ENCODE data around the gene MPL. TPM values are rescaled to one million over a fixed set of nuclear protein-coding genes. Genes with fewer than 3 reads are reported as not detected.

MPL gene
- total and polyA plus RNA-seq, 2 of the 8 experiments (the other 6 are each of a cell fraction or from before 2014, with no cell fraction given), result 0.08 TPM; not detected in 1

GRCh38 chr1:43370564-43370963 lies 32.9 kb downstream of the MPL start:
- no peak overlapping the region for H2BK15ac ChIP-seq (ENCODE audit: low read length)
- TF ChIP-seq JUND (IDR thresholded peaks at IDR 0.05; ENCODE audit: low read length), result no peak
- no peak for TF ChIP-seq SIX5 (IDR thresholded peaks at IDR 0.05; ENCODE audit: low read depth, low read length)
- TF ChIP-seq CEBPB (IDR thresholded peaks at IDR 0.05; ENCODE audit: low read depth, low read length), result no peak
- no peak for TF ChIP-seq NANOG (IDR thresholded peaks at IDR 0.05; ENCODE audit: insufficient read depth, low read depth, low read length, poor library complexity, severe bottlenecking)
- TF ChIP-seq TAF7 (optimal IDR thresholded peaks at IDR 0.05; ENCODE audit: borderline replicate concordance, low read depth, low read length), result no peak
- no peak for TF ChIP-seq PHF8 (conservative IDR thresholded peaks at IDR 0.05; ENCODE audit: low read depth, low read length)
- no peak for TF ChIP-seq EP300 (IDR thresholded peaks at IDR 0.05; ENCODE audit: borderline replicate concordance in 1 of 2, low read depth in 2 of 2, low read length in 2 of 2)
- no peak for TF ChIP-seq SP2 (IDR thresholded peaks at IDR 0.05; ENCODE audit: low read length)
- TF ChIP-seq SIRT6 (IDR thresholded peaks at IDR 0.05; ENCODE audit: low read length), result no peak
- TF ChIP-seq TBP (IDR thresholded peaks at IDR 0.05; ENCODE audit: low read depth, low read length), result no peak
- TF ChIP-seq CTBP2 (IDR thresholded peaks at IDR 0.05; ENCODE audit: borderline replicate concordance, insufficient read depth, insufficient read length, low read length), result no peak
- no peak for TF ChIP-seq USF2 (IDR thresholded peaks at IDR 0.05; ENCODE audit: low read length)
- TF ChIP-seq EGR1 (IDR thresholded peaks at IDR 0.05; ENCODE audit: borderline replicate concordance, low read depth, low read length), result no peak

More at GRCh38 chr1:43370564-43370963, 32.9 kb downstream of the MPL start:
- no peak overlapping the region for H2AK5ac ChIP-seq (ENCODE audit: low read depth, low read length)
- no peak overlapping the region for H3K27ac ChIP-seq (ENCODE audit: low read depth, low read length)
- H3K23ac ChIP-seq (ENCODE audit: insufficient read length), result no peak overlapping the region
- H3K56ac ChIP-seq (replicated peaks; ENCODE audit: insufficient read length, low read depth, low read length), result no peak overlapping the region
- ChIA-PET CTCF (ENCODE audit: partially characterized antibody) (interaction anchor here (0.6 to 2.8 kb wide), 3 partner anchors 11 to 155 kb away, joined by 3 to 12 read pairs (median 8); no protein-coding TSS in a partner anchor), POLR2A (ENCODE audit: partially characterized antibody) (interaction anchor here (3.6 to 3.9 kb wide), 2 partner anchors 12 to 18 kb away, joined by 29 to 33 read pairs; partner anchors contain the start of genes CDC20, MED8 and SZT2)
- H3K9me3 ChIP-seq (ENCODE audit: insufficient read depth in 2 of 2, low read depth in 1 of 2, low read length in 1 of 2), result no peaks in the 10 kb centered on the region
- no peak overlapping the region for H3K4me2 ChIP-seq (ENCODE audit: insufficient read depth in 1 of 2, low read depth in 2 of 2, low read length in 2 of 2)
- no peak overlapping the region for H2AFZ ChIP-seq (ENCODE audit: low read length)
- H3K14ac ChIP-seq (ENCODE audit: insufficient read length), result no peak overlapping the region
- no peaks in the 10 kb centered on the region; a peak in 1 of 4 replicates for H3K79me2 ChIP-seq (ENCODE audit: control insufficient read depth in 1 of 2, insufficient read depth in 2 of 2, low read length in 2 of 2)
- peaks cover 4 to 21% (median 13%) of the 10 kb centered on the region in 4 experiments for H3K4me1 ChIP-seq (replicated peaks in 1 of 4; ENCODE audit: control insufficient read depth in 3 of 4, insufficient read depth in 4 of 4, low read length in 3 of 4)
- H3K36me3 ChIP-seq (ENCODE audit: control insufficient read depth in 2 of 4, insufficient read depth in 4 of 4, low read length in 3 of 4), result no peaks in the 10 kb centered on the region
- no peak overlapping the region for H3K4me3 ChIP-seq (ENCODE audit: extremely low read depth in 1 of 4, insufficient read depth in 2 of 4, low read depth in 3 of 4, low read length in 4 of 4)
- no peak overlapping the region for H3K9ac ChIP-seq (replicated peaks in 1 of 4; ENCODE audit: extremely low read depth in 1 of 4, low read depth in 3 of 4, low read length in 3 of 4)
- H4K20me1 ChIP-seq (replicated peaks in 1 of 2; ENCODE audit: control insufficient read depth in 1 of 2, insufficient read depth in 2 of 2, low read length in 2 of 2), result peaks cover 0 to 12% of the 10 kb centered on the region in 2 experiments
- H4K5ac ChIP-seq (ENCODE audit: insufficient read length, low read depth, low read length), result no peak overlapping the region
- H2BK120ac ChIP-seq (replicated peaks; ENCODE audit: low read depth, low read length), result no peak overlapping the region
- 88% methylated on average over 4 of the region's 4 CpGs; no CpG with 5 or more reads in 1 of the 2 experiments for WGBS, 2 experiments (ENCODE audit: extremely low coverage in 1 of 2, insufficient coverage in 1 of 2, insufficient read length in 1 of 2, insufficient replicate concordance in 2 of 2, low coverage in 1 of 2, low lambda C conversion rate in 2 of 2, missing lambda C conversion rate in 1 of 2)
- H2BK12ac ChIP-seq (ENCODE audit: low read depth, low read length), result no peak overlapping the region
- no peak overlapping the region for H3K18ac ChIP-seq (ENCODE audit: extremely low read depth, low read length)
- H3K79me1 ChIP-seq (ENCODE audit: low read depth, low read length), result peaks cover 6% of the 10 kb centered on the region
- H4K91ac ChIP-seq (replicated peaks; ENCODE audit: insufficient read length, low read length), result no peak overlapping the region
- H3K4ac ChIP-seq (replicated peaks; ENCODE audit: insufficient read length, low read depth, low read length), result no peak overlapping the region
- no peak overlapping the region for H2BK20ac ChIP-seq (ENCODE audit: low read length)
- FAIRE-seq (no peak), DNase-seq (ENCODE audit: low read depth in 1 of 2, low spot score in 2 of 2) (no peak)
- H3K23me2 ChIP-seq (ENCODE audit: low read depth, low read length), result peaks cover 13% of the 10 kb centered on the region
- H3K27me3 ChIP-seq (replicated peaks in 1 of 4; ENCODE audit: control insufficient read depth in 3 of 4, extremely low read depth in 1 of 4, insufficient read depth in 3 of 4, low read length in 3 of 4), result no peaks in the 10 kb centered on the region
- no peak overlapping the region for H2BK5ac ChIP-seq (ENCODE audit: low read depth, low read length)
- H4K8ac ChIP-seq (ENCODE audit: extremely low read depth, insufficient read depth, low read length), result no peak overlapping the region
